B cell (primary cell): Measurements from ENCODE around the gene CGNL1. TPM values are rescaled to one million over a fixed set of nuclear protein-coding genes. Genes with fewer than 3 reads are reported as not detected.

Experiments
- ATAC-seq: fragments of 200-7000 bp; cut with Tn5 transposase; one replicate; pipeline ENCODE4 v1.10.0; 2021; ENCODE audit warnings: low read depth, mild to moderate bottlenecking, moderate number of reproducible peaks, moderate library complexity
- CTCF ChIA-PET: fragments of 350-600 bp; sonication (Branson Sonifier 250); formaldehyde crosslinking; loops from one replicate; lab custom pipeline; 2021; ENCODE audit warnings: antibody characterized with exemption, inconsistent platforms; lab: Charles Lee
- POLR2A ChIA-PET: fragments of 350-600 bp; sonication (Branson Sonifier 250); formaldehyde crosslinking; loops from one replicate; lab custom pipeline; 2021; ENCODE audit warnings: antibody characterized with exemption; lab: Charles Lee
- DNase-seq: peaks from one replicate; pipeline ENCODE4 v3.0.0; 2013
- H2AFZ ChIP-seq: 2 replicates; pipeline ENCODE4 v1.6.1; 2012; ENCODE audit warnings: mild to moderate bottlenecking, low read depth, low read length; ENCODE audit not compliant: insufficient read depth, poor library complexity, severe bottlenecking
- H3K27ac ChIP-seq, 2 donors: 1 replicate in 1 of 2; 2 replicates in 1 of 2; pipeline ENCODE4 v1.5.1; 2012 to 2013; ENCODE audit warnings: low read length in 2 of 2, mild to moderate bottlenecking in 2 of 2, moderate library complexity in 1 of 2
- H3K27me3 ChIP-seq, 4 experiments: fragments of 200-600 bp in 1 of 4; sonication (generic) in 1 of 4; replicated peaks in 1 of 4; 1 replicate in 2 of 4; 2 replicates in 2 of 4; pipeline versions ENCODE4 v1.6.1 to v1.7.0; 2013 to 2016; ENCODE audit warnings: low read length in 3 of 4, mild to moderate bottlenecking in 2 of 4, mixed read lengths in 1 of 4, moderate library complexity in 1 of 4; ENCODE audit not compliant: insufficient read depth in 4 of 4, control insufficient read depth in 3 of 4; ENCODE audit errors: control extremely low read depth in 1 of 4
- H3K36me3 ChIP-seq, 2 experiments: replicated peaks in 1 of 2; 1 replicate in 1 of 2; 2 replicates in 1 of 2; pipeline versions ENCODE4 v1.6.1 to v1.7.1; 2013; ENCODE audit warnings: low read length in 1 of 2; ENCODE audit not compliant: insufficient read depth in 2 of 2, control insufficient read depth in 1 of 2; ENCODE audit errors: control extremely low read depth in 1 of 2, extremely low read depth in 1 of 2
- H3K4me1 ChIP-seq, 2 donors: fragments of 200-600 bp in 1 of 2; sonication (generic) in 1 of 2; 1 replicate in 1 of 2; 2 replicates in 1 of 2; pipeline versions ENCODE4 v1.5.1 to v1.6.1; 2013 to 2017; ENCODE audit warnings: low read length in 2 of 2; ENCODE audit not compliant: control insufficient read depth in 2 of 2, insufficient read depth in 2 of 2
- H3K4me2 ChIP-seq: replicated peaks from 2 replicates; pipeline ENCODE3; 2012; ENCODE audit warnings: mild to moderate bottlenecking, low read depth, low read length; ENCODE audit not compliant: poor library complexity, severe bottlenecking
- H3K4me3 ChIP-seq, 5 experiments: fragments of 200-600 bp in 1 of 5; sonication (generic) in 1 of 5; 1 replicate in 3 of 5; 2 replicates in 2 of 5; pipeline versions ENCODE4 v1.5.1 to v1.7.0; 2011 to 2016; ENCODE audit warnings: low read length in 4 of 5, mild to moderate bottlenecking in 4 of 5, low read depth in 2 of 5, control low read depth in 1 of 5, moderate library complexity in 1 of 5; ENCODE audit not compliant: insufficient read depth in 1 of 5; ENCODE audit errors: control extremely low read depth in 1 of 5, extremely low read depth in 1 of 5
- H3K79me2 ChIP-seq: fragments of 200-600 bp; sonication (generic); one replicate; pipeline ENCODE4 v1.6.0; 2016; ENCODE audit warnings: low read length; ENCODE audit not compliant: control insufficient read depth, insufficient read depth
- H3K9ac ChIP-seq: fragments of 200-600 bp; sonication (generic); 2 replicates; pipeline ENCODE4 v1.6.1; 2017; ENCODE audit warnings: mild to moderate bottlenecking, low read length, moderate library complexity
- H3K9me3 ChIP-seq, 3 donors: one replicate each; pipeline versions ENCODE4 v1.6.1 to v1.7.1; 2013; ENCODE audit warnings: low read length in 2 of 3; ENCODE audit not compliant: control insufficient read depth in 2 of 3, insufficient read depth in 1 of 3; ENCODE audit errors: control extremely low read depth in 1 of 3
- H4K20me1 ChIP-seq: 2 replicates; pipeline ENCODE4 v1.6.0; 2012; ENCODE audit warnings: mild to moderate bottlenecking, low read length; ENCODE audit not compliant: insufficient read depth, control insufficient read depth, poor library complexity, severe bottlenecking
- H3K27ac Mint-ChIP-seq: one replicate; pipeline ENCODE4 v1.8.0; 2021; ENCODE audit warnings: mixed read lengths
- H3K27me3 Mint-ChIP-seq: one replicate; pipeline ENCODE4 v1.8.0; 2021; ENCODE audit warnings: mixed read lengths
- H3K4me1 Mint-ChIP-seq: one replicate; pipeline ENCODE4 v1.8.0; 2021; ENCODE audit warnings: mixed read lengths
- H3K4me3 Mint-ChIP-seq: one replicate; pipeline ENCODE4 v1.8.0; 2021; ENCODE audit warnings: mixed read lengths
- H3K9me3 Mint-ChIP-seq: one replicate; pipeline ENCODE4 v1.8.0; 2022; ENCODE audit warnings: mixed read lengths; ENCODE audit not compliant: insufficient read depth
- CTCF ChIP-seq: fragments of 200-600 bp; IDR thresholded peaks from one replicate; pipeline ENCODE4 v1.8.0; 2022; ENCODE audit warnings: antibody characterized with exemption, mild to moderate bottlenecking
- EZH2 ChIP-seq: IDR thresholded peaks from 2 replicates; pipeline ENCODE4 v1.6.1; 2012; ENCODE audit warnings: borderline replicate concordance, low read depth, mild to moderate bottlenecking, moderate library complexity, low read length; ENCODE audit not compliant: insufficient read depth, poor library complexity, severe bottlenecking
- WGBS: methylation state at CpG from one replicate; pipeline ENCODE4 v1.1.5; 2013; ENCODE audit warnings: missing lambda C conversion rate; ENCODE audit not compliant: insufficient coverage; 5-methylcytosine and 5-hydroxymethylcytosine counted together
- intact Hi-C: fragments of 100-400 bp; cut with micrococcal nuclease; formaldehyde crosslinking; loops from one replicate; pipeline ENCODE4 v1.10.0; 2022
- polyA plus RNA-seq: library from polyadenylated mRNA; depleted of rRNA; stranded (reverse); fragments of >200 nt; gene quantifications from 2 replicates; pipeline ENCODE4 v1.2.3, GENCODE V29; 2012
- total RNA-seq, 2 donors: library from RNA; stranded (reverse); fragments of 120-200 nt in 1 of 2; gene quantifications; 1 replicate in 1 of 2; 2 replicates in 1 of 2; pipeline versions ENCODE4 v1.2.3 to v1.2.4, GENCODE V29; 2013 to 2022

CGNL1 gene
- total and polyA plus RNA-seq, 2 donors (not counting 1 experiment from before 2014, with no cell fraction given) = 0.03 to 0.12 TPM

GRCh38 chr15:57547243-57547755, 171.0 kb downstream of the CGNL1 start:
- no peaks in the 10 kb centered on the region for H3K79me2 ChIP-seq
- 97% methylated on average over 11 of the region's 11 CpGs for whole genome bisulfite sequencing
- H3K4me1 Mint-ChIP-seq = no peaks in the 10 kb centered on the region
- no peaks in the 10 kb centered on the region for H3K36me3 ChIP-seq
- H3K9me3 Mint-ChIP-seq = no peaks in the 10 kb centered on the region
- no peak overlapping the region for H3K4me3 Mint-ChIP-seq
- ATAC-seq (no peak), DNase-seq (no peak)
- TF ChIP-seq CTCF (no peak), EZH2 (no peak)
- H3K27ac Mint-ChIP-seq = no peak overlapping the region
- ChIA-PET CTCF (interaction anchor here (1.1 to 2.4 kb wide), 4 partner anchors 10 to 13 kb away, joined by 3 to 8 read pairs (median 6); no protein-coding TSS in a partner anchor), POLR2A (no interaction called here)
- no peaks in the 10 kb centered on the region for H4K20me1 ChIP-seq
- no peak overlapping the region for H3K27ac ChIP-seq
- H3K9me3 ChIP-seq = no peaks in the 10 kb centered on the region
- no peak overlapping the region for H2AFZ ChIP-seq
- no peaks in the 10 kb centered on the region for H3K4me1 ChIP-seq
- intact Hi-C loops = no loop called here
- H3K27me3 Mint-ChIP-seq = peaks cover 23% of the 10 kb centered on the region
- no peak overlapping the region for H3K4me3 ChIP-seq
- no peak overlapping the region for H3K4me2 ChIP-seq
- H3K9ac ChIP-seq = no peak overlapping the region
- peaks cover 0 to 2% (median 1%) of the 10 kb centered on the region in 4 experiments for H3K27me3 ChIP-seq

DNA sequence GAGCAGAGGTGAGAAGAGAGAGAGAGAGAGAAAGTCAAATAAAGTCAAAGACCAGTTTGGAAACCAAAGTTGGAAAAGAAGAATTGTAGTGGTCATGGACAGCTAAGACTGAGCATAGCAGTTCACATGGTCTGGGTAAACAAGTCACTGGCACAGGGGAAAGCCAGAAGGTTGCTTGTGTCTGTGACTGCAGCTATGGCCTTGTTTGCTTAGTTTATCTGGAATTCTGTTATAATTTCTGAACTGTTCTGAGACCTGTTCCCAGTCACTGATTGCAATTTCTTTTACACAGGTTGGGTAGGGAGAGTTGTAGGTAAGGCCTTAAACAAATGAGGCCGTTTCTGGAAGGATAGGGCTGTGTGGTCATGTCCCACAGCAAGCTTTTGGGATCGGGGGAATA, 172.0 kb downstream of the CGNL1 start:
- H3K9ac ChIP-seq = no peak overlapping the region
- H3K4me1 ChIP-seq = no peaks in the 10 kb centered on the region
- DNase-seq (no peak), ATAC-seq (no peak)
- no peaks in the 10 kb centered on the region for H3K36me3 ChIP-seq
- intact Hi-C loops = no loop called here
- Mint-ChIP-seq H3K9me3 (no peaks in the 10 kb centered on the region), H3K27ac (no peak overlapping the region), H3K27me3 (peaks cover 19% of the 10 kb centered on the region), H3K4me1 (no peaks in the 10 kb centered on the region), H3K4me3 (no peak overlapping the region)
- WGBS = 73% methylated on average over 2 of the region's 2 CpGs
- H4K20me1 ChIP-seq = no peaks in the 10 kb centered on the region
- H3K27ac ChIP-seq = no peak overlapping the region
- no peak overlapping the region for H3K4me2 ChIP-seq
- POLR2A ChIA-PET = no interaction called here
- no peaks in the 10 kb centered on the region for H3K79me2 ChIP-seq
- H3K9me3 ChIP-seq = no peaks in the 10 kb centered on the region
- H2AFZ ChIP-seq = no peak overlapping the region
- peaks cover 0 to 2% (median 0%) of the 10 kb centered on the region in 4 experiments for H3K27me3 ChIP-seq
- no peak overlapping the region for H3K4me3 ChIP-seq
- CTCF ChIA-PET = interaction anchor here (0.7 to 1.7 kb wide), 6 partner anchors 10 to 312 kb away, joined by 3 to 5 read pairs (median 3); no protein-coding TSS in a partner anchor
- TF ChIP-seq EZH2 (no peak), CTCF (no peak)
